Measurements from ENCODE around the gene MACF1. TPM values are rescaled to one million over a fixed set of nuclear protein-coding genes. Genes with fewer than 3 reads are reported as not detected.
A peak's percentile ranks its signal among the peaks of the same experiment; 100 is the strongest.

The MACF1 gene
- total and polyA plus RNA-seq, 2 of the 13 experiments (the other 11 are each of a cell fraction or from before 2014, with no cell fraction given): 36.7 to 65.4 TPM

DNA sequence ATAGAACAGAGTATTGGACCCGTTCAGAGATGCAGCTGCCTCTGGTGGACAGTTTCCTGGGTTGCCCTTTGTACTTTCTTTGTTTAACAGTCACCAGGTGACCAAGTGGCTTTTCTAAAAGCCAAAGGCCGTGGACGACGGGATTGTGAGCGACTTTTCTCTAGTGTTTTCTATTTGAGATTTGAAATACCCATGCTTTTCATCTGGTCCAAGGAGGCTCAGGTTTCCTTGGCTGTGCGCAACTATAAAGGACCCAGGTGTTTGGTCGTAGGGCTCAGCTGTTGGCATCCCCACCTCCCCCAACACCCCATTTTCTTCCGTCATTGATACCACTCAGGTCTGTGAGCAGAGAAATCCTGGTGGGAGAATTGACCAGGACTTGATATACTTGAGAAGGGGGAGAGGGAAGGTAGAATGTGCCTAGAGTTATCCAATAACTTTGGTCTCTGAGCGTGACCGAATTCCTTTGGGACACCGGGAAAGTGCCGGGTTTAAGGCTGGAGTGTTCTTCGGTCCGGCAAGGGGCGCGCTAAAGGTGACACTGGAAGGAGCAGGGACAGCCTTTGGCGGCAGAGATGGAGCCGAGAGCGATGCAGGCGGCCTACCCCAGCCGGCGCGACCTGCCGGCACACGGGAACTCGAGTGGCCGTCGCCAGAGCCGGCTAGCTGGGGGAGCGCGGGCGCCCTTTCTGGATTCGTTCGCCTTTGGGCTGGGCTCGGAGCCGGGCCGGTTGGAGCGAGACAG lies 203.6 kb downstream of the MACF1 start (continued):
- TF ChIP-seq, protein P1, sequence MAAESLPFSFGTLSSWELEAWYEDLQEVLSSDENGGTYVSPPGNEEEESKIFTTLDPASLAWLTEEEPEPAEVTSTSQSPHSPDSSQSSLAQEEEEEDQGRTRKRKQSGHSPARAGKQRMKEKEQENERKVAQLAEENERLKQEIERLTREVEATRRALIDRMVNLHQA (CRISPR knock-in tag; IDR thresholded peaks at IDR 0.05): no peak
- TF ChIP-seq ZNF30 (CRISPR knock-in tag; IDR thresholded peaks at IDR 0.05): no peak
- no peak for TF ChIP-seq ZNF230 (CRISPR knock-in tag; IDR thresholded peaks at IDR 0.05)
- TF ChIP-seq ZNF143 (CRISPR knock-in tag; IDR thresholded peaks at IDR 0.05): no peak
- TF ChIP-seq HNRNPLL (IDR thresholded peaks at IDR 0.05; ENCODE audit: low read depth, low read length, poor library complexity, severe bottlenecking): no peak
- TF ChIP-seq CREM (IDR thresholded peaks at IDR 0.05): no peak
- no peak for TF ChIP-seq CREM (CRISPR knock-in tag; IDR thresholded peaks at IDR 0.05)
- TF ChIP-seq ZNF766 (CRISPR knock-in tag; IDR thresholded peaks at IDR 0.05; ENCODE audit: borderline replicate concordance): no peak
- TF ChIP-seq, protein P2, sequence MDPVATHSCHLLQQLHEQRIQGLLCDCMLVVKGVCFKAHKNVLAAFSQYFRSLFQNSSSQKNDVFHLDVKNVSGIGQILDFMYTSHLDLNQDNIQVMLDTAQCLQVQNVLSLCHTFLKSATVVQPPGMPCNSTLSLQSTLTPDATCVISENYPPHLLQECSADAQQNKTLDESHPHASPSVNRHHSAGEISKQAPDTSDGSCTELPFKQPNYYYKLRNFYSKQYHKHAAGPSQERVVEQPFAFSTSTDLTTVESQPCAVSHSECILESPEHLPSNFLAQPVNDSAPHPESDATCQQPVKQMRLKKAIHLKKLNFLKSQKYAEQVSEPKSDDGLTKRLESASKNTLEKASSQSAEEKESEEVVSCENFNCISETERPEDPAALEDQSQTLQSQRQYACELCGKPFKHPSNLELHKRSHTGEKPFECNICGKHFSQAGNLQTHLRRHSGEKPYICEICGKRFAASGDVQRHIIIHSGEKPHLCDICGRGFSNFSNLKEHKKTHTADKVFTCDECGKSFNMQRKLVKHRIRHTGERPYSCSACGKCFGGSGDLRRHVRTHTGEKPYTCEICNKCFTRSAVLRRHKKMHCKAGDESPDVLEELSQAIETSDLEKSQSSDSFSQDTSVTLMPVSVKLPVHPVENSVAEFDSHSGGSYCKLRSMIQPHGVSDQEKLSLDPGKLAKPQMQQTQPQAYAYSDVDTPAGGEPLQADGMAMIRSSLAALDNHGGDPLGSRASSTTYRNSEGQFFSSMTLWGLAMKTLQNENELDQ (CRISPR knock-in tag; IDR thresholded peaks at IDR 0.05; ENCODE audit: borderline replicate concordance): no peak
- no peak for TF ChIP-seq TBP (CRISPR knock-in tag; IDR thresholded peaks at IDR 0.05)
- peak; percentile 43 for TF ChIP-seq RBM22 (optimal IDR thresholded peaks at IDR 0.05; ENCODE audit: low read length)
- TF ChIP-seq, protein P3, sequence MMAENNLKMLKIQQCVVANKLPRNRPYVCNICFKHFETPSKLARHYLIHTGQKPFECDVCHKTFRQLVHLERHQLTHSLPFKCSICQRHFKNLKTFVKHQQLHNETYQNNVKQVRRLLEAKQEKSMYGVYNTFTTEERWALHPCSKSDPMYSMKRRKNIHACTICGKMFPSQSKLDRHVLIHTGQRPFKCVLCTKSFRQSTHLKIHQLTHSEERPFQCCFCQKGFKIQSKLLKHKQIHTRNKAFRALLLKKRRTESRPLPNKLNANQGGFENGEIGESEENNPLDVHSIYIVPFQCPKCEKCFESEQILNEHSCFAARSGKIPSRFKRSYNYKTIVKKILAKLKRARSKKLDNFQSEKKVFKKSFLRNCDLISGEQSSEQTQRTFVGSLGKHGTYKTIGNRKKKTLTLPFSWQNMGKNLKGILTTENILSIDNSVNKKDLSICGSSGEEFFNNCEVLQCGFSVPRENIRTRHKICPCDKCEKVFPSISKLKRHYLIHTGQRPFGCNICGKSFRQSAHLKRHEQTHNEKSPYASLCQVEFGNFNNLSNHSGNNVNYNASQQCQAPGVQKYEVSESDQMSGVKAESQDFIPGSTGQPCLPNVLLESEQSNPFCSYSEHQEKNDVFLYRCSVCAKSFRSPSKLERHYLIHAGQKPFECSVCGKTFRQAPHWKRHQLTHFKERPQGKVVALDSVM (CRISPR knock-in tag; IDR thresholded peaks at IDR 0.05): no peak
- TF ChIP-seq PHF8 (CRISPR knock-in tag; IDR thresholded peaks at IDR 0.05): no peak
- TF ChIP-seq, protein P4, sequence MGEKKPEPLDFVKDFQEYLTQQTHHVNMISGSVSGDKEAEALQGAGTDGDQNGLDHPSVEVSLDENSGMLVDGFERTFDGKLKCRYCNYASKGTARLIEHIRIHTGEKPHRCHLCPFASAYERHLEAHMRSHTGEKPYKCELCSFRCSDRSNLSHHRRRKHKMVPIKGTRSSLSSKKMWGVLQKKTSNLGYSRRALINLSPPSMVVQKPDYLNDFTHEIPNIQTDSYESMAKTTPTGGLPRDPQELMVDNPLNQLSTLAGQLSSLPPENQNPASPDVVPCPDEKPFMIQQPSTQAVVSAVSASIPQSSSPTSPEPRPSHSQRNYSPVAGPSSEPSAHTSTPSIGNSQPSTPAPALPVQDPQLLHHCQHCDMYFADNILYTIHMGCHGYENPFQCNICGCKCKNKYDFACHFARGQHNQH (CRISPR knock-in tag; IDR thresholded peaks at IDR 0.05): no peak; the same call in 1 of the 2 replicates
- TF ChIP-seq ZNF883 (CRISPR knock-in tag; IDR thresholded peaks at IDR 0.05; ENCODE audit: not compliant biosample characterization): no peak
- TF ChIP-seq, protein P5, sequence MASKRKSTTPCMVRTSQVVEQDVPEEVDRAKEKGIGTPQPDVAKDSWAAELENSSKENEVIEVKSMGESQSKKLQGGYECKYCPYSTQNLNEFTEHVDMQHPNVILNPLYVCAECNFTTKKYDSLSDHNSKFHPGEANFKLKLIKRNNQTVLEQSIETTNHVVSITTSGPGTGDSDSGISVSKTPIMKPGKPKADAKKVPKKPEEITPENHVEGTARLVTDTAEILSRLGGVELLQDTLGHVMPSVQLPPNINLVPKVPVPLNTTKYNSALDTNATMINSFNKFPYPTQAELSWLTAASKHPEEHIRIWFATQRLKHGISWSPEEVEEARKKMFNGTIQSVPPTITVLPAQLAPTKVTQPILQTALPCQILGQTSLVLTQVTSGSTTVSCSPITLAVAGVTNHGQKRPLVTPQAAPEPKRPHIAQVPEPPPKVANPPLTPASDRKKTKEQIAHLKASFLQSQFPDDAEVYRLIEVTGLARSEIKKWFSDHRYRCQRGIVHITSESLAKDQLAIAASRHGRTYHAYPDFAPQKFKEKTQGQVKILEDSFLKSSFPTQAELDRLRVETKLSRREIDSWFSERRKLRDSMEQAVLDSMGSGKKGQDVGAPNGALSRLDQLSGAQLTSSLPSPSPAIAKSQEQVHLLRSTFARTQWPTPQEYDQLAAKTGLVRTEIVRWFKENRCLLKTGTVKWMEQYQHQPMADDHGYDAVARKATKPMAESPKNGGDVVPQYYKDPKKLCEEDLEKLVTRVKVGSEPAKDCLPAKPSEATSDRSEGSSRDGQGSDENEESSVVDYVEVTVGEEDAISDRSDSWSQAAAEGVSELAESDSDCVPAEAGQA (IDR thresholded peaks at IDR 0.05; ENCODE audit: low read depth): no peak
- TF ChIP-seq, protein P5 (CRISPR knock-in tag; IDR thresholded peaks at IDR 0.05; ENCODE audit: borderline replicate concordance): no peak
- 0 out of 2 replicates have a peak, but pooled peaks have one; percentile 6 for TF ChIP-seq SMC3 (IDR thresholded peaks at IDR 0.05; ENCODE audit: low read length)

Data from HepG2 (cell line).